ENCODE results near the gene MRPS25.

DNA sequence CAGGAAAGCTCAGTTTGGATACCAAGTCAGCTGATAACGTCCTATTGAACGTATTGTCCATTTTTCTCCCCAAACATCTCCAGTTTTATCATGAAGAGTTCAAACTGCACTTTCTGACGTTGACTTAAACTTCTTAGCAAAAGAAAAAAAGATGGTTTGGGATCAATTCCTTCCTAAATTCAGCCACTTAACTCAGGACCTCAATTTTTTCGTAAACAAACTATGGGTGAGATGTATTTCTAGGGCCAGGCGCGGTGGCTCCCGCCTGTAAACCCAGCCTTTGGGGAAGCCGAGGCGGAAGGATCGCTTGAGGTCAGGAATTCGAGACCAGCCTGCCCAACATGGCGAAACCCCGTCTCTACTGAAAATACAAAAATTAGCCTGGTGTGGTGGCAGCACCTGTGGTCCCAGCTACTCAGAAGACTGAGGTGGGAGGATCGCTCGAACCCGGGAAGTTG, 464 bp upstream of the MRPS25 start:
- no peak for TF ChIP-seq FOXM1 (IDR thresholded peaks at IDR 0.05; ENCODE audit: borderline replicate concordance)
- no peak for TF ChIP-seq CTBP1 (IDR thresholded peaks at IDR 0.05; ENCODE audit: borderline replicate concordance)
- TF ChIP-seq FOXA1 (IDR thresholded peaks at IDR 0.05) = no peak
- no peak for TF ChIP-seq FOXK2 (IDR thresholded peaks at IDR 0.05)
- no peak for TF ChIP-seq SUZ12 (IDR thresholded peaks at IDR 0.05)
- no peak for TF ChIP-seq BHLHE40 (IDR thresholded peaks at IDR 0.05; ENCODE audit: borderline replicate concordance)
- no peak for TF ChIP-seq SP1 (IDR thresholded peaks at IDR 0.05)
- no peak for TF ChIP-seq ELF4 (IDR thresholded peaks at IDR 0.05)
- TF ChIP-seq TARDBP (IDR thresholded peaks at IDR 0.05) = no peak
- TF ChIP-seq L3MBTL2 (conservative IDR thresholded peaks at IDR 0.05) = no peak
- TF ChIP-seq HDGF (IDR thresholded peaks at IDR 0.05; ENCODE audit: borderline replicate concordance) = no peak
- no peak for TF ChIP-seq NFRKB (IDR thresholded peaks at IDR 0.05)
